Tongue (tissue), 3 donors: ENCODE data around the gene SUPT7L. TPM values are rescaled to one million over a fixed set of nuclear protein-coding genes. Genes with fewer than 3 reads are reported as not detected.
A peak's percentile ranks its signal among the peaks of the same experiment; 100 is the strongest.
"Not testable (repeated sequence)": the region's sequence is repeated elsewhere in the genome, so short reads cannot be mapped to it uniquely, and the experiment has no call there.

ENCODE experiments used
- DNase-seq: peaks from one replicate; pipeline ENCODE4 v3.0.0-alpha.2; 2015
- small RNA-seq: library from RNA; depleted of rRNA; stranded (forward); fragments of <200 nt; gene quantifications from one replicate; pipeline ENCODE3, GENCODE V24; 2014; ENCODE audit warnings: low replicate concordance
- total RNA-seq: library from RNA; depleted of rRNA; stranded (reverse); fragments of >200 nt; gene quantifications from one replicate; pipeline ENCODE4 v1.2.3, GENCODE V29; 2014

Gene SUPT7L
- total RNA-seq, 1 donor from 2014 or later = 22.4 TPM

DNA sequence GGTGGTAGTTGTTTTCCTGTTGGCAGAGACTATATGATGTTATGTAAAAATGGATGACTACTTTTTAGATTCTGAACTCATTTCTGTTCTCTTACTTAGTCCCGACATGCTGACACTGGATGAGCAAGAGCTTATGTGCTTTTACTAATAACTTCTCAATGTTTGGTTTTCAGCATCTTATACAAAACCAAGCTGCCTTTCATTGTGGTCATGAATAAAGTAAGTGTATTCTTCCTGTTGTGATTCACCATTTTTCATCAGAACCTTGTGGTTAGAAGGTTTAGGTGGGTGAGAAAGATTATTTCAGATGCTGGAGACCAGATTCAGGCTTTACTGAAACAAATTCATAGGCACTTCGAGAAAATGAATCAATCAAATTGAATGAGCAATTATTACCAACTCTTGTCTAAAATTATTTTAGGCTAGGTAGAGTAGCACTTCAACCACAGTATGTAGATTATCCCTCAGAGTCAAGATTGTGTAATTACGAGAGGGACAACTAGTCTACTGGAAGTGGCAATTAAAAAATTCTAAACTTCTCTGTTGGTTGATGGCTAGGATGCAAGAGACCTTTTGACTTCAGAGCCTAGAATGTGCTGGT lies 25.3 kb downstream of the SUPT7L start:
- no peak for DNase-seq

DNA sequence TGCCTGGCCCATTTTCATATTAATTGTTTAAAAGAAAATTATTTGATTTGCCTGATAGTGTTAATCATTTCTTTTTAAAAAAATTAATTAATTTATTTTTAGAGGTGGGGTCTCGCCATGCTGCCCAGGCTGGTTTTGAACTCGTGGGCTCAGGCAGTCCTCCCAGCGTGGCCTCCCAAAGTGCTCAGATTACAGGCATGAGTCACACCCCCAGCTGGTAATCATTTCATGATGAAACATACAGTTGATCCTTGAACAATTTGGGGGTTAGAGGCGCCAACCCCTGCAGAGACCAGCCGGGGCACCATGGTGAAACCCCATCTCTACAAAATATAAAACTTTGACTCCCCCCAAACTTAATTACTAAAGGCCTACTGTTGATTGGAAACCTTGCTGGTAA lies 26.6 kb downstream of the SUPT7L start:
- DNase-seq = no peak

DNA sequence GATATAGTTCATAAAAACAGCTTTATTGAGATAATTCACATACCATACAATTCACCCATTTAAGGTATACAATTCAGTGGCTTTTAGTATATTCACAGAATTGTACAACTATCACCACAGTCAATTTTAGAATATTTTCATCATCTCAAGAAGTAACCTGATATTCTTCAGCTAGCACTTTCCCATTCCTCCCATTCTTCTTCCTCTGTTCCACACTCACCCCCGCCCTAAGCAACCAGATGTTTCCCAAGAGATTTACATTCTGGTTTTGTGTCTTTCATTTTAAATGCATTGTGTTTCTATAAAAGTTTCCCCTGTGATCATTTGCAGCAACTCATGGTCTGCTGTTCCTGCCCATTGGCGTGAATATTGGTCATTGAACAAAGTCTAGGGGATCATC lies 29.1 kb downstream of the SUPT7L start:
- no peak for DNase-seq

DNA sequence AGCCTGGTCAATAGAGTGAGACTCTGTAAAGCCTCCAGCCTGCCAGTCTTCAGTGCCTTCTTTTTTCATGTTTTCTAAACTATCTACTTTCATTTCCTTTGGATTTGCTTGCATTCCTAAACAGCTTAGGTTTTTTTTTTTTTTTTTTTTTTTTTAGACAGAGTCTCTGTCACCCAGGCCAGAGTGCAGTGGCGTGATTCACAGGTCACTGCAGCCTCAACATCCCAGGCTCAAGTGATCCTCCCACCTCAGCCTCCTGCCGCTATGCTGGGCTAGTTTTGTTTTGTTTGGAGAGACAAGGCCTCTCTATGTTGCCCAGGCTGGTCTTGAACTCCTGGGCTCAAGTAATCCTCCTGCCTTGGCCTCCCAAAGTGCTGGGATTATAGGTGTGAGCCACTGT lies 33.2 kb downstream of the SUPT7L start:
- not testable (repeated sequence) for DNase-seq

DNA sequence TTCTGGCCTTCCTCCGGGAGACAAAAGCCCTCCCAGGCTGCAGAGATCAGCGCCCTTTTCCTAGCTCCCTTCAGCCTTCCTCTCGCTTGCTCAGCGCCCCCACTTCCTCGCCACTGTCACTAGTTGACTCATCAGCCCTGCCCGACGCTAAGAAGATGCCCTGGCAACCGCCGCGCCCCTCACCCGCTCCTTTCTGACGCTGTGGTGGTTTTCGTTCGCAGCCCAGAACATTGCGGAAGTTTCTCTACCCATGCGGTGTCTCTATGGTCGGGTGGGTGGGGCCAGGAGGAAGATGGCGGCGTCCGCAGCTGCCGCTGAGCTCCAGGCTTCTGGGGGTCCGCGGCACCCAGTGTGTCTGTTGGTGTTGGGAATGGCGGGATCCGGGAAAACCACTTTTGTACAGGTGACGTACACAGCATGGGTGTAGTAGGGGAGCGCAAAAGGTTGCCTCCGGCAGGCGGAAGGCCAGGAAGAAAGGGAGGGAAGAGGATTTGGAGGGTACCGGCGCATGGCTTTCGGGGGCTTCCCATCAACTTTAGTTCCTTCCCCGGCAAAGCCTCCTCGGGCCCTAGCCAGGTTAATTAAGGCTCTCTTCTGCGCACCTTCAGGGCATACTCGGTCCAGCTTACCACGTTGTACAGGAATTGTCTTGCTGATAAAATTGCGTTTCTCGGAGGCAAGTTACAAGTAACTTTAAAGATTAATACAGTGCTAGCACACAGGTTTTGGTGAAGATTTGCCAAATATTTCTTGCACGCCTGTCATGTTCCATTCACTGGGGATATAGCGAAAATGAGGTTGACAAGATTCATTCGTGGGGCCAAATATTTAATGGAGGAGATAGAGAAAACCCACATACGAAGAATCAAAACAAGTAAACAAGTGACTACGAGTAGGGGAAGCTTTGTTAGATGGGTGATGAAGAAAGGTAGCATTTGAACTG lies 34.4 kb downstream of the SUPT7L start, which contains the start of the genes CCDC121 and GPN1:
Gene CCDC121 (minus strand): TSS at position 246 of the 943 bp plus-strand sequence. CDS start 1,213 bp downstream, outside the sequence.
Gene GPN1 (plus strand): TSS at position 284 of the 943 bp plus-strand sequence. CDS start 9 bp downstream, at position 293.
- DNase-seq = peak; percentile 92

- DNase-seq = peak; percentile 6
Measured at GRCh38 chr2:27627963-27628766, 35.2 kb downstream of the SUPT7L start.

GRCh38 chr2:27626921-27627320 lies 36.5 kb downstream of the SUPT7L start:
- DNase-seq = peak; percentile 13

DNA sequence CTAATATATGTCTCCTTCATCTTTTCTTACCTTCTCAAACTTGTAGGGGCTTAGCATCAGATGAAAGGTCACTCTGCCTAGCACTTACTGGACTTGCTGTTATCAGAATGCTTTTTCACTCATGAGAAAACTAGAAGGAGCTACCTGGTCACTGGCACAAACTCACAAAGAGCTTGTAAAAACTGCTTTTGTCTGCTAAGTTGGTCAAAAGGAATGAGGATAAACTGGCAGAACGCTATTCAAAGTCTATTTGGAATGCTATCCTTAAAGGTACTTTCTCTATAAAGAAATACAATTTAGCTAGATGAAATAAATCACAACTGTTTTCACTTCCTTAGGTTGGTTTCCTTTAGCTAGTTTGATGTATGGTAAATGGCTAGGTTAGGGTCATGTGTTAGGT lies 37.1 kb downstream of the SUPT7L start:
- DNase-seq = not testable (repeated sequence)

- no peak for DNase-seq
Measured at GRCh38 chr2:27624943-27625342, 38.5 kb downstream of the SUPT7L start.

DNA sequence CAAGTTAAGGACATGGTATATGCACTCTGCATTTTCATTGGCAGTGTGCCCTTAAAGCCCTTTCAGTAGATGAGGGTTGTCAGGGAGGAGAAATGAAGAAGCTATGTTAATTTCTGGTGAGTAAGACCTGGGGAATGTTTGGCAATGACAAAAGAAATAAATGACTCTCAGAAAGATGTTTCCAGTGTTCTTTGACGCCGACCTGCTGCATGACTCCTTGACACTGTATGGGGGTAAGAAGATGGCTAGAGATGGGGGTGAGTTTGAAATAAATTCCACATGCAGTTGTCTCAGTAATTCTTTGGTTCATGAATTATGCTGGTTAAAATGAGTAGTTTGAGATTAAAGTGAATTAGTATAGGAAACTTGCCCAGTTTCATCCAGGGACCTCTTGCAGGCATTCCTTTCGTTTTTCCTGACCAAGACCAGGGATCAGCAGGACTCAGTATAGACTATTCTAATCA lies 40.5 kb downstream of the SUPT7L start:
- no peak for DNase-seq

DNA sequence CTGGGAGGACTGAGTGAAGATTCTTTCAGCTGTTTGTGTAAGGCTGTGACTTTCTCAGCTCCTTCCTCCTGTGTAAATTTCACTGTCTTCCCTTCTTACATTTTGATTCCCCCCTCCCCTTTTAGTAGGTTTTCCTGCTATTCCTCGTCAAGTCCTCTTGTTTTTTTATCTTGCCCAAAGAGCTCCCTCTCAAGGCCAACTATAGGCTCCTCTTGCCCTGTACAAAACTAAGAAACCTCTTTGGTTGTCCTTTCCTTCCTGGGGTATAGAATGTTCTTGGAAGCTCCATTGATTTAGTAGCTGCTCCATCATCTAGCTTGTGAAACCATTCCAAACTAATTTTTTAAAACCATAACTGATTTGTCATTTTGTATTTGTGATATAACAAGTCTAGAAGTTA lies 41.9 kb downstream of the SUPT7L start:
- DNase-seq = no peak

- DNase-seq = no peak
Measured at GRCh38 chr2:27615316-27615715, 48.1 kb downstream of the SUPT7L start.

DNA sequence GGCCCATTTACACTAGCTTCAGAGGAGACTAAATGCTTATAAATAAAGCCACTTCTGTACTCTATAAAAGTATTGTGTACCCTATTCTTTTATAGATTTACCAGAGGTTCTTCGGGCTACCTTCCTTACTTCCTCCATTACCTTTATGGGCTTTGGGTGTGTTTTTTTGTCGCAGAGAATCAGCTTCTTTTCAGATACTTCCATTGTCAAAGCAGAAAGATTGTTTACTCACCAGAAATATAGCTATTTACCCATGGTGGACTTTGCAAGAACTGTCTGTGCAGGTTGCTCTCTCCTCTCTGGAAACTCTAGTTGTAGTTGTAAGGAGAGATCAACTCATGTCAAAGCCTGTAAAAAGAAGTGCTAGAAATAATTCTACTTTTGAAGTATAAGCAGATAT lies 49.4 kb downstream of the SUPT7L start:
- no peak for DNase-seq

DNA sequence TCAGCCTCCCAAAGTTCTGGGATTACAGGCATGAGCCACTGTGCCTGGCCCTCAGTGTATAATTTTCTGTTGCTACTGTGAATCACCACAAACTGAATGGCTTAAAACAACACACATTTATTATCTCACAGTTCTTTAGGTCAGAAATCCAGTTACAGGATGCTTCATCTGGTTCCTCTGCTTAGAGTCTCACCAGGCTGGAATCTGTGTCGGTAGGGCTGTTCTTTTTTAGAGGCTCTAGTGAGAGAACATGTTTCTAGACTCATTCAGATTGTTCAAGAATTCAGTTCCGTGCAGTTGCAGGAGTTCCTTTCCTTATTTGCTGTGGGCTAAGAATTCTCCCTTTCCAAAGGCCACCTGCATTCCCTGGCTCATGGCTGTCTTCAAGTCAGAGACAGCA lies 56.8 kb downstream of the SUPT7L start:
- DNase-seq = no peak

Small RNAs within 50 kb of the gene (small RNA-seq; reads per million reads assigned to genes)
- not detected for gene RF00340

Other genes starting within 250 kb of the SUPT7L start
- gene NRBP1, start 235.0 kb downstream of the SUPT7L start, total RNA-seq = 93.0 TPM
- 6.2 TPM for gene KRTCAP3, start 221.2 kb downstream of the SUPT7L start, total RNA-seq
- gene IFT172, start 173.9 kb downstream of the SUPT7L start, total RNA-seq = 23.1 TPM
- 9.5 TPM for gene FNDC4, start 168.4 kb downstream of the SUPT7L start, total RNA-seq
- gene GCKR, start 166.8 kb downstream of the SUPT7L start, total RNA-seq = not detected
- 62.3 TPM for gene ZNF512, start 80.6 kb downstream of the SUPT7L start, total RNA-seq
- 5.7 TPM for gene CCDC121, start 34.6 kb downstream of the SUPT7L start, total RNA-seq
- gene GPN1, start 34.6 kb downstream of the SUPT7L start, total RNA-seq = 24.3 TPM
- 29.7 TPM for gene SLC4A1AP, start 275 bp upstream of the SUPT7L start, total RNA-seq
- 168 TPM for gene MRPL33, start 108.1 kb upstream of the SUPT7L start, total RNA-seq
- gene RBKS, start 226.8 kb upstream of the SUPT7L start, total RNA-seq = 0.62 TPM
- 16.1 TPM for gene BABAM2, start 227.1 kb upstream of the SUPT7L start, total RNA-seq